ENCODE results near the gene INPP4B. TPM values are rescaled to one million over a fixed set of nuclear protein-coding genes. Genes with fewer than 3 reads are reported as not detected.

INPP4B gene
- total RNA-seq, 1 experiment from 2014 or later, result 16.1 TPM

- no peak for DNase-seq (ENCODE audit: low read depth)
These were observed 701.3 kb downstream of the INPP4B start for GRCh38 chr4:142144813-142145212.

GRCh38 chr4:142142366-142143054 is 703.6 kb downstream of the INPP4B start:
- no peak for DNase-seq (ENCODE audit: low read depth)

- DNase-seq (ENCODE audit: low read depth), result no peak
These were observed 704.9 kb downstream of the INPP4B start for GRCh38 chr4:142141224-142141623.

GRCh38 chr4:142130666-142131065 is 715.4 kb downstream of the INPP4B start:
- DNase-seq (ENCODE audit: low read depth), result no peak

- peak; percentile 15 for DNase-seq (ENCODE audit: low read depth)
These were observed 716.2 kb downstream of the INPP4B start for GRCh38 chr4:142129931-142130330.

- DNase-seq (ENCODE audit: low read depth), result no peak
These were observed 716.6 kb downstream of the INPP4B start for GRCh38 chr4:142129473-142129872.

GRCh38 chr4:142128529-142128928 is 717.6 kb downstream of the INPP4B start:
- DNase-seq (ENCODE audit: low read depth), result no peak

GRCh38 chr4:142126890-142127497 is 719.1 kb downstream of the INPP4B start:
- peak; percentile 58 for DNase-seq (ENCODE audit: low read depth)

- DNase-seq (ENCODE audit: low read depth), result no peak
These were observed 721.2 kb downstream of the INPP4B start for GRCh38 chr4:142124874-142125273.

- no peak for DNase-seq (ENCODE audit: low read depth)
These were observed 724.4 kb downstream of the INPP4B start for GRCh38 chr4:142121448-142122350.

- no peak for DNase-seq (ENCODE audit: low read depth)
These were observed 725.2 kb downstream of the INPP4B start for GRCh38 chr4:142120921-142121320.

GRCh38 chr4:142112451-142112850 is 733.6 kb downstream of the INPP4B start:
- DNase-seq (ENCODE audit: low read depth), result no peak

GRCh38 chr4:142110136-142110535 is 736.0 kb downstream of the INPP4B start:
- no peak for DNase-seq (ENCODE audit: low read depth)

GRCh38 chr4:142104041-142104440 is 742.1 kb downstream of the INPP4B start:
- no peak for DNase-seq (ENCODE audit: low read depth)

GRCh38 chr4:142101401-142101800 is 744.7 kb downstream of the INPP4B start:
- DNase-seq (ENCODE audit: low read depth), result no peak

- no peak for DNase-seq (ENCODE audit: low read depth)
These were observed 745.2 kb downstream of the INPP4B start for GRCh38 chr4:142100941-142101340.

GRCh38 chr4:142098900-142099545 is 747.1 kb downstream of the INPP4B start:
- DNase-seq (ENCODE audit: low read depth), result peak; percentile 54

GRCh38 chr4:142098380-142098779 is 747.7 kb downstream of the INPP4B start:
- no peak for DNase-seq (ENCODE audit: low read depth)

- DNase-seq (ENCODE audit: low read depth), result no peak
These were observed 749.1 kb downstream of the INPP4B start for GRCh38 chr4:142097015-142097414.

GRCh38 chr4:142095886-142096605 is 750.1 kb downstream of the INPP4B start:
- peak; percentile 95 for DNase-seq (ENCODE audit: low read depth)

GRCh38 chr4:142092941-142093340 is 753.2 kb downstream of the INPP4B start:
- peak; percentile 45 for DNase-seq (ENCODE audit: low read depth)

Measured in M059J (cell line).